Ishikawa (cell line): ENCODE measurements around the gene LRTM2.

Source experiments
- CREB1 ChIP-seq: IDR thresholded peaks from 2 replicates; pipeline ENCODE4 v1.6.1; 2012; ENCODE audit warnings: low read depth
- EP300 ChIP-seq: IDR thresholded peaks from 2 replicates; pipeline ENCODE4 v1.6.1; 2012; ENCODE audit warnings: borderline replicate concordance
- FOXM1 ChIP-seq: IDR thresholded peaks from 2 replicates; pipeline ENCODE4 v1.6.1; 2012; ENCODE audit warnings: low read depth, borderline replicate concordance
- REST ChIP-seq: IDR thresholded peaks from 2 replicates; pipeline ENCODE4 v1.6.1; 2012; ENCODE audit warnings: low read depth, mild to moderate bottlenecking
- TAF1 ChIP-seq: IDR thresholded peaks from 2 replicates; pipeline ENCODE4 v1.6.1; 2012; ENCODE audit warnings: low read depth, mild to moderate bottlenecking
- TCF12 ChIP-seq: IDR thresholded peaks from 2 replicates; pipeline ENCODE4 v1.6.1; 2012; ENCODE audit warnings: low read depth
- TEAD4 ChIP-seq: IDR thresholded peaks from 2 replicates; pipeline ENCODE4 v1.6.1; 2012
- USF1 ChIP-seq: IDR thresholded peaks from 2 replicates; pipeline ENCODE4 v1.6.1; 2012
- YY1 ChIP-seq: IDR thresholded peaks from 2 replicates; pipeline ENCODE4 v1.6.1; 2012; ENCODE audit warnings: low read depth
- ZBTB7A ChIP-seq: IDR thresholded peaks from 2 replicates; pipeline ENCODE4 v1.6.1; 2012; ENCODE audit warnings: low read depth

- TF ChIP-seq TAF1 = no peak
- no peak for TF ChIP-seq REST
- TF ChIP-seq USF1 = no peak
- no peak for TF ChIP-seq FOXM1
- no peak for TF ChIP-seq EP300
- no peak for TF ChIP-seq YY1
- TF ChIP-seq ZBTB7A = no peak
- TF ChIP-seq TEAD4 = no peak
- TF ChIP-seq TCF12 = no peak
- TF ChIP-seq CREB1 = no peak
Observed at GRCh38 chr12:1791104-1791841, 29.1 kb upstream of the LRTM2 start.
